ENCODE results near the gene LMOD2. TPM values are rescaled to one million over a fixed set of nuclear protein-coding genes. Genes with fewer than 3 reads are reported as not detected.
"Not testable (repeated sequence)": the region's sequence is repeated elsewhere in the genome, so short reads cannot be mapped to it uniquely, and the experiment has no call there.

The LMOD2 gene, protein sequence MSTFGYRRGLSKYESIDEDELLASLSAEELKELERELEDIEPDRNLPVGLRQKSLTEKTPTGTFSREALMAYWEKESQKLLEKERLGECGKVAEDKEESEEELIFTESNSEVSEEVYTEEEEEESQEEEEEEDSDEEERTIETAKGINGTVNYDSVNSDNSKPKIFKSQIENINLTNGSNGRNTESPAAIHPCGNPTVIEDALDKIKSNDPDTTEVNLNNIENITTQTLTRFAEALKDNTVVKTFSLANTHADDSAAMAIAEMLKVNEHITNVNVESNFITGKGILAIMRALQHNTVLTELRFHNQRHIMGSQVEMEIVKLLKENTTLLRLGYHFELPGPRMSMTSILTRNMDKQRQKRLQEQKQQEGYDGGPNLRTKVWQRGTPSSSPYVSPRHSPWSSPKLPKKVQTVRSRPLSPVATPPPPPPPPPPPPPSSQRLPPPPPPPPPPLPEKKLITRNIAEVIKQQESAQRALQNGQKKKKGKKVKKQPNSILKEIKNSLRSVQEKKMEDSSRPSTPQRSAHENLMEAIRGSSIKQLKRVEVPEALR
- total RNA-seq = 0.10 TPM

DNA sequence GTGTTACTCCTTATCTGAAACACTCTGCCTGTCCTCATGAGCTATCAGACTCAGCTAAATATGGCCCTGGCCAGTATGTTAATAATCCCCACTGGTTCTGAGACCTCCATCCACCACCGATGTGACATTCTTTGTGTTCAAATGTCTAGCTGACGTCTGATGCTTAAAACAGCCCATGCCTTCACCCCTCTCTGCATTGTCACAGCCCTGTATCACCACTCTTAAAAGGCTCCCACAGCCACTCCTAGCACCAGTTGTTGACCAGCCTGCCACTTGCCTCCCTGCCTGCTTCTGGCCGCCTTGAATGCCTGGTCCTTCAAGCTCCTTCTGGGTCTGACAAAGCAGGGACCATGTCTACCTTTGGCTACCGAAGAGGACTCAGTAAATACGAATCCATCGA is at the start of gene LMOD2:
Gene LMOD2 (plus strand): TSS at position 253 of the 400 bp plus-strand sequence. CDS start 98 bp downstream, at position 351.
- ATAC-seq (no peak), DNase-seq (ENCODE audit: low spot score) (no peak)

DNA sequence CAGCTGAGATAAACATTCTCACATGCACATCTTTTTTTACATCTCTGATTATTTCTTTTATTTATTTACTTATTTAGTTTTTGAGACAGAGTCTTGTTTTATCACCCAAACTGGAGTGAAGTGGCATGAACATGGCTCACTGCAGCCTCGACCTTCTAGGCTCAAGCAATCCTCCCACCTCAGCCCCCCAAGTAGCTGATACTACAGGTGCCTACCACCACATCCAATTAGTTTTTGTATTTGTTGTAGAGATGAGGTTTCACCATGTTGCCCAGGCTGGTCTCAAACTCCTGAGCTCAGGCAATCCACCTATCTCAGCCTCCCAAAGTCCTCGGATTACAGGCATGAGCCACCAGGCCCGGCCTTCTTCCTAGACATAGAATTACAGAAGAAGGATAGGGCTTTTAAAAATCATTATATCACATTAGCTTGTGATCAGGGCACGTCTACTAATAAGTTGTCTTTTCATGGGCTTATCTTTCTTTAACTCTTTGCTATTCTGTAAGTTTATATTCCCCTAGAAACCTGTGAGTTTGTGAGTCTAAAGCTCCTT is 48.2 kb upstream of the LMOD2 start:
- ATAC-seq (no peak), DNase-seq (ENCODE audit: low spot score) (no peak)

DNA sequence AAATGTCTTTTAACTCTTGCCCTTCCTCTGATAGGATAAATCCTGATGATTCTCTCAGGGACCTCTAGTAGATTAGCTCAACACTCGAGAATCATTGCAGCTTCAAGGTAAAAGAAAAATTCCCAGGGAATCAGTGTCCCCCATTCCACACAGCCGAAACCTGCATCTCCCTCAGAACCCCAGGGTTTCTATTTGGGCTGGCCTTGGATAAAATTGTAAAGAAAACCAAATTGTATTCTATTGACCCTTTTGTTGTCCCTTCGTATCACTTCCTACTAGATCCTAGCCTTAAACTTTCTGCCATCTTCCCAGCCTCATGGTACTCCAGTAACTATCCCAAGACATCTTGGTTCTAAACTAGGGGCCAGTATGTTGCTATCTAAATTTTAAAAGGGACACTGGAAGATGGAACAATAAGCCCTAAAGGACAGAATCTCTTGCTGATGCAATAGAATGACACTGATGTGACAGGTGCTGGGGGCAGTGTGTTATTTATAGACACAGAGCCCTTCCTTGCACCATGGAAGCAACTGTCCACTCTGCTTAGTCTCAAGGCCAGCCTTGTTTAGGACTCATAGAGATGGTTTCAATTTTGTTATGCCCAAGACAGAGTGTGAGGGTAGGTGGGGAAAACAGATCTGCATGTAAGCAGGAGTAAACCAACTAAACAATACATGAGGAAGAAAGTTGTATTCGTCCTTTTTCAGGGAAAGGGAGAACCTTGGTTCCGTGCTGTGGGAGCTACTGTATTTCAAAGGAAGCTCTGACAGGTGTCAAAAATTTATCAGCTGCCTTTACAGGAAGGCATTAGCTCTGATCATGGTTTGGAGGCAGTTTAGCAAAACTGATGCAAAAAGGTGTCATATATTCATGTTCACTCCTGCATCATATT is 46.4 kb upstream of the LMOD2 start:
- ATAC-seq = no peak

DNA sequence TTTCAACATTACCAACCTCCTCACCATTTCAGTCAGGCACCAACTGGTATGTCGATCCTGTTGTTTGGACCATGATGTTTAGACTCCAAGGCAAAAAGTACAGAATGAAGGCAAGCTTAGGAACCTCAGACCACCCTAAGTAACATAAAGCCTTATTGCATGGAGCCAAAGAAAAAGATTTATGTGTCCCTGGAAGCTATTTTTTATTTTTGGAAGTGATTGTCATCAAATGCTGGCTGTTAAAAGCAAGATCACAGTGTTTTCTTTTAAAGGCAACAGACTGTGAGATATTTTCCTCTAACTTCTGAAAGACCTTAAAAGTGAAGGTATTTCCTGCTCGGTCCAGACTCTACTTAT is 45.8 kb upstream of the LMOD2 start:
- ATAC-seq = no peak
- DNase-seq (ENCODE audit: low spot score) = no peak

More for the DNA sequence above, 46.4 kb upstream of the LMOD2 start:
- DNase-seq (ENCODE audit: low spot score) = no peak

DNA sequence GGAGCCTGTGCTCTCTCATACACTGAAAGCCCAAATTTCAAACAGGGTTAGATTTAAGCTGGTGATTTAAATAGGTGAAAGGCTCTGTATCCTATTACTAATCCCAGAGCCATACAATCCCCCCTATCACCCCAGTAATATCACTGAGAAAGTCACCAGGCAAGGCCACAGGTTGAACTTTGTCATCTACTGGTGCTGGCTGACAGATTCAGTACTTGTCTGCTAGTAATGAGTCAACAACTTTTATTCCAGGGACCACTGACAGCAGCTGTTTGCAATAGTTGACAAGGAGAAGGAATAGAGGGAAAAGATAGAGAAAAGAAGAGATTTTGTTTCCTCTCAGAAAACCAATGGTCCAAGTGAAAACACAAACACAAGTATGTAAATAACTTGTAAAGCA is 43.6 kb upstream of the LMOD2 start:
- peak; percentile 70 for ATAC-seq
- DNase-seq (ENCODE audit: low spot score) = no peak

DNA sequence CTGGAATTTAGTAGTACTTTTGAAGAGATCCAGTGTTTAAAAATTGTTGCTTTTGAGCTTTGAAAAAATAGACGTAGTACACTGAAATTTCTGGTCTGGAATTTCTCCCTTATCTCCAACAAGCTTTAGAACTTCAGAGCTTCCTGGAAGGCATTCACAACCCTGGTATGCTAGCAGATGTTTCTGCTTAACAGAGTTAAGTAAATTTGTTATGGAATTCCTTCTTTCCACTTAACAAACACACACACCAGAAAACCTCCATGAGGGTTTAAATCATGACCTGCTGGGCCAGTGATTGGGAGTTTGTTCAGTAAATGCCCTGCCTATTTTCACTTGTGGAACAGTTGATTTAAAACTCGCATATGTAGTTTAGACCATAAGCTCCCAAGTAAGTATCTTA is 40.3 kb upstream of the LMOD2 start:
- ATAC-seq = no peak
- no peak for DNase-seq (ENCODE audit: low spot score)

DNA sequence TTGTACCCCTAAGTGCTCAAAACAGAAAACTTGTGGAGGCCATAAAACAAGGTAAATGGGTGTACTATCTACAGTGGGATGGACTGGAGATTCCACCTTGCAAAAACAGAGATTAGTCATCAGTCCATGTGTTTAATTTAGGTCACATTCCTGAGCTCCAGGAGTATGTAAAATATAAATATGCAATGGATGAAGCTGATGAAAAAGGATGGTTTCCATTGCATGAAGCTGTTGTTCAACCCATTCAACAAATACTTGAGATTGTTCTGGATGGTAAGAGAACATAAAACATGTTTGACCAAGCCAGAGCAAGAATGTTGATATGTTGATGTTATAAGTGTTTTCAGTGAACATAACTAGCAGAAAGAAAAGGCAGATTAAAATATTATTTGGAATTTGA is 39.4 kb upstream of the LMOD2 start:
- DNase-seq (ENCODE audit: low spot score) = no peak
- no peak for ATAC-seq

DNA sequence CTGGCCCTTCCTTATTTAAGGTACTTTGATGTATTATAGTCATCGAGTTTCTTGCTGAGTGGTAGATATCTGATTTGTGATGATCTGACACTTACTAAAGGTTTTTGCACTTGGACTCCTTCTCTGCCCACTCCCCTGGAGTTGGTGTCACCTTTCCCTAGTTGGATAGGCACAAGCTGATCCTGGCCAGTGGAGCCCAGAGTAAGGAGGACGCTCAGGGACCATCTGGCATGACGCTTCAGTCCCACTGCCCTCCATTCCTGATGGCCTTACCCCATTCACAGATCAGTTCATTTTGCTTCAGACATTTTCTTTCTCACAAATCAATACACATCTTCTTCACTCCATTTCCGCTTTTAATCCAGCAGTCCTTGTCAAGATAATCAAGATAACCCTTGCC is 34.0 kb upstream of the LMOD2 start:
- DNase-seq (ENCODE audit: low spot score) = no peak
- no peak for ATAC-seq

DNA sequence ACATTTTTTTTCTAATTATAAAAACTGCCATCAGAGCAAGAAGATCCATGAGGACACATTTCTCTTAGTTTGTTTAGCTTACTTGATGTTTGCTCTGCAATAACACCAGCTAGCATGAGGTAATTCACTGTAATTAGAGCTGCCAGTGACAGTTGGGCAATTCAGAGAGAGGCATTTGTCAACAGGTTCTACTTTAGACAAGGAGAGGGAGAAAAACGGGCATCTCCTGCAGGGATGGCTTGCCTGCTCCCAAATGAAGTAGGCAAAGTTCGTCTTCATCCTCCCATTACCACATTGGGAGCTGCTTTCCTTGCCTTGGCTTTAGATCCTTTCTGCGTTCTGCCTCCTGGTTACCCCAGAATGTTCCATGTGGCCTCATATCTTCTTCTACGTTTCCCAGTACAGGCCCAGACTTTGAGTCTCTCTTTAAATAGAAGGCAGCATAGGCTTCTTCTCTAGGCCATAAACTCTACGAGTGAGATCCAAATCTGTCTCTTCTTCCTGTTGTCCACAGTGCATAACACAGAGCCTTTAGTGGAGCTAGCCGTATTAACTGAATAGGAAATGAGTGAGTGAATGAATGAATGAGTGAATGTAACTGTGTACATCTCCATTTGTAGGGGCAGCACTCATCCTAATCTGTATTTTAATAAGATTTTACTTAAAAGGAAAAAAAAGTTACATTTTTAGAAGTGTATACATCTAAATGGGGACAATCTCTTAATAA is 32.8 kb upstream of the LMOD2 start:
- peak; percentile 97 for ATAC-seq
- peak; percentile 58 for DNase-seq (ENCODE audit: low spot score)

DNA sequence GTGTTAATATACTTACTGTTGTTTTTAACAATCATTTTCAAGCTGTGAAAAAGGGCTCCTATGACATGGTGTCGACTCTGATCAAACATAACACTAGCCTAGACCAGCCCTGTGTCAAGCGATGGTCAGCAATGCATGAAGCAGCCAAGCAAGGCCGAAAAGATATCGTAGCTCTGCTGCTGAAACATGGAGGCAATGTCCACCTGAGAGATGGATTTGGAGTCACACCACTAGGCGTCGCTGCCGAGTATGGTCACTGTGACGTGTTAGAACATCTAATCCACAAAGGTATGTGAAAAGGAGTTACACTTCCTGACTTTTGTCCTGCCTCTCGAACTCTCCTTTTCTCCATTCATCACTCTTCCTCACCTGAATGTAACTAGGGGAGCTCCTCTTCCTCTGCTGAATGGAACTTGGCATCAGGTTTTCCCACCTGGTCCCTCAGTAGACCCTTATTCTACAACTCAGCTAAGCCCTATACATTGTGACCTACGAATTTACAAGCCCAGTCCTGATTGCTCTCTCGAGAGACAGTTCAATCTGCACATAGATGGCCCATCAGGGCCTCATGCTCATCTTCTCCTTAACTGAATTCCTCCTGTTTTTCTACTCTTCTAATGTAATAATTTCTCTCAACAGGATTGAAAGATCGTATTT is 31.0 kb upstream of the LMOD2 start:
- ATAC-seq = peak; percentile 35

DNA sequence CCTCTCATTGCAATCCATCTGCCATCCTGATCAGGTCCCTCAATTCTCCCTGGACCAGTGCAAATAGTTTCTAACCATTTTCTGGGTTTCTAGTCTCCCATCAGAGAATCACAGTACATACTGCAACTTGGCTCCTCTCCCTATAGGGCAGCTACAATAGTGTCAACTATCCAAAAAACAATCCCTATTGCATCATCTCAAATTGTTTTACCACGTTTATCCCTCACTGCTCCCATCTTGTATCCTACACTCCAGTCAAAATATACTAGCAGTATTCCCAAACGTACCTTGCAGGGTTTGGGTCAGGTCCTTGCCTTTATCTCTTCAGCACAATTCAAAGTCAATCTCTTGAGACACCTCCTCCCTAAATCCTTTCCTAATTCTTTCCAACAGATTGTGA is 30.4 kb upstream of the LMOD2 start:
- ATAC-seq (no peak), DNase-seq (ENCODE audit: low spot score) (no peak)

More for the DNA sequence above, 31.0 kb upstream of the LMOD2 start:
- DNase-seq (ENCODE audit: low spot score) = peak; percentile 48

DNA sequence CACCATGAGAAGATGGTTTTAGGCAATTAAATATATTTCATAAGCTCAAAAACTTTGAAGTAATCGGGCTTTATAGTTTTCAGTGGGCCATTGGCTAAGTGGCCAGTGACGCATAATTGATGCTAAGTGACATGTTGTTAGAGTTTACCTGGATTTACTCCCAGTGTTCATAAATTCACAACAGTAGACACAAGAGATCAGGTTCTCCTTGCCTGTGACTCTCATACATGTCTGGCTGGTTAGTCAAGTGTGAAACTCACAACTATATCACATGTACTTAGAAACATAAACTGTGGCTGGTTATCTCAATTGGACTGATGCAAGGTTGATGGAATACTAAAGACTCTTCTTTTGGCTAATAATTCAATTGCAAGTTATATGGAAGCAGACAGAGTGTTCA is 27.8 kb upstream of the LMOD2 start:
- no peak for DNase-seq (ENCODE audit: low spot score)
- no peak for ATAC-seq

DNA sequence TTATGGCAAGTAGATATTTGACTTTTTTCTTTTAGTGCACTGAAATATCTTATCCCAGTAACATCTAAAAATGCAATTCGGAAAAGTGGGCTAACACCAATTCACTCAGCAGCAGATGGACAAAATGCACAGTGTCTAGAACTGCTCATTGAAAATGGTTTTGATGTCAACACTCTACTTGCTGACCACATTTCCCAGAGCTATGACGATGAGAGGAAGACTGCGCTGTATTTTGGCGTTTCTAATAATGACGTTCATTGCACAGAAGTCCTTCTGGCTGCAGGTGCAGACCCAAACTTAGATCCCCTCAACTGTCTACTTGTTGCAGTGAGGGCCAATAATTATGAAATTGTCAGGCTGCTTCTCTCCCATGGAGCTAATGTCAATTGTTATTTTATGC is 26.8 kb upstream of the LMOD2 start:
- DNase-seq (ENCODE audit: low spot score) (no peak), ATAC-seq (no peak)

DNA sequence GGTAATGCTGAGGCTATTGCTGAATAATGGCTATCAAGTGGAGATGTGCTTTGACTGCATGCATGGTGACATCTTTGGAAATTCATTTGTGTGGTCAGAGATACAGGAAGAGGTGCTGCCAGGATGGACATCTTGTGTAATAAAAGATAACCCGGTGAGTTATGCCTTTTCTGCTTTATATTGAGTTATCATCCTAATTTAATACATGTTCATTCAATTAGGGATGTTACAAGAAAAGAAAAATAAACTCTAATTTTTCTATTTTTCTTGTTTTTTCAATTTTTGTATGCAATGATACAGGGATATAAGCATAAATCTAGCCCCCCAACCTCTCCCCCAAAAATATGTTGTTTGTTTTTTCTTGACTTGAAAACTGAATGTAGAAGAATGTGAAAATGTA is 26.4 kb upstream of the LMOD2 start:
- no peak for DNase-seq (ENCODE audit: low spot score)
- no peak for ATAC-seq

DNA sequence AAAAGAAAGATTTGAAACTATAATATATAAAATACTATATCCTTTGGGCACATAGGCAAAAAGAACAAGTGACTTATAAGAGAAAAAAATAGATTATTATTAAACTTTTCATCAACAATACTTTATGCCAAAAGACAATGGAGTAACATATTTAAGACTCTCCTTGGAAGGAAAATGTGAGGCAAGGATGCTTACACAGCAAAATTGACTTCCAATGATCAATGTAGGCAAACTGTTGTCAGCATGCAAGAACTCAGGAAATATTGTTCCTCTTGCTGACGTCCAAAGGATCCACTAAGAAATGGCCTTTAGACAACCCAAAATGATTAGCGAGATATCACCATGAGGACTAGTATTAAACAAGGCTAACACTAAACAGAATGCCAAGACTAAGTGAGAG is 22.9 kb upstream of the LMOD2 start:
- DNase-seq (ENCODE audit: low spot score) = no peak
- no peak for ATAC-seq

DNA sequence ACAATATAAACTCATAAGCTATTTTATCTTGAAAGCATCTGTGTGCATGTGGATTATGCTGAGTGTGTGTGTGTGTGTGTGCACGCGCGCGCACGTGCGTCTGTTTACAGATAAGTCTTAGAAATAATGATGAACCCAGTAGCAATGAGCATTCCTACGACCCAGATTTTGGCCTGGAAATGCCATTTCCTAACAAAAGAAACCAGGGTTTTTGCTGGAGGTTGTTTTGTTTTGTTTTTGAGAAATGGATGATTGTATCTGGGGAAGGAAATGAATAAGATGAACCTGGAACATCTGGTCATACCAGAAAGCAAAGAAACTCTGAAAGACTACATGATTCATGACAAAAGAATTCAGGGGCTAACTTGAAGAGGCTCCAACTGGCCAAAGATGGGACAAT is 22.1 kb upstream of the LMOD2 start:
- DNase-seq (ENCODE audit: low spot score) = no peak
- no peak for ATAC-seq

DNA sequence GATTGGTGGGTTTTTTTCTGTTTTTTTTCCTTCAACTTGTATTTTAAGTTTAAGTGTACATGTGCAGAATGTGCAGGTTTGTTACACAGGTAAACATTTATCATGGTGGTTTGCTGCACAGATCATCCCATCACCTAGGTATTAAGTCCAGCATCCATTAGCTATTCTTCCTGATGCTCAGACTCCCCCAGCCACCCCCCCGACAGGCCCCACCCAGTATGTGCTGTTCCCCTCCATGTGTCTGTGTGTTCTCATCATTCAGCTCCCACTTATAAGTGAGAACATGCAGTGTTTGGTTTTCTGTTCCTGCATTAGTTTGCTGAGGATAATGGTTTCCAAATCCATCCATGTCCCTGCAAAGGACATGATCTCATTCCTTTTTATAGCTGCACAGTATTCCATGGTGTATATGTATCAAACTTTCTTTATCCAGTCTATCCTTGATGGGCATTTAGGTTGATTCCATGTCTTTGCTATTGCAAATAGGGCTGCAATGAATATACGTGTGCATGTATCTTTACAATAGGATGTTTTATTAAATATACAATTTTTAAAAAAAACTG is 21.6 kb upstream of the LMOD2 start:
- not testable (repeated sequence) for ATAC-seq; DNase-seq (ENCODE audit: low spot score)

DNA sequence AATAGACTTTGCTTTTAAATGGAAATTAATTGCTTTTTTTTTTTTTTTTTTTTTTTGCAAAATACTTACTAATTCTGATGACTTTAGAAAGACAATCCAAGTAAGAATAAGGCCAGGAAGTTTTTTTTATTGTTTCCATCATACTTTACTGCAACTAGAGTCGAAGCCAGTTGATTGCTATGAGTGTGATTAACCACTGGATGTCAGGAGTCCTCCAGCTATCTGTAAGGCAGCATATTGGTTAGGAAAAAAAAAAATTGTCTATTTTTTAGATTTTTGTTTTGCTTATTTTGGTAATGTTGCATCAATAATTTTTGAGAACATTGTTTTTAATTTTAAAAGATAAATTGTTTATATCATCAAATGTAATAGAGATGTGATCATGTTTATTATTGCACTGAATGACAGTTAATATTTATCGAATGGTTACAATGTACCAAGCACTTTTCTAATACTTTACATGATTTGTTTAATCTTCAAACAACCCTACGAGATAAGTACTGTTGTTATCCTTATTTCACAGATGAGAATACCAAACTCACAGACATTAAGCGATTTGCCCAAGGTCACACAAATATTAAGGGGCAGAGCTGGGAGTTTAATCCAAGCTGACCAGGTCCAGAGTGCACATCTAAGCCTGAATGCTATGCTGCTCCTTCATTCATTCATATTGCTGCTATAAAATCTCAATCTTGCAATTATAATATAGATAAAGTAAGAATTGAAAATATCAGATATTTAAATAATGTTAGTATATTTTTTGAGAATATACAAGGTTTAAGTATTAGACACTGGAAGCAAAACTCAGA is 19.9 kb upstream of the LMOD2 start:
- ATAC-seq = peak; percentile 91
- no peak for DNase-seq (ENCODE audit: low spot score)

DNA sequence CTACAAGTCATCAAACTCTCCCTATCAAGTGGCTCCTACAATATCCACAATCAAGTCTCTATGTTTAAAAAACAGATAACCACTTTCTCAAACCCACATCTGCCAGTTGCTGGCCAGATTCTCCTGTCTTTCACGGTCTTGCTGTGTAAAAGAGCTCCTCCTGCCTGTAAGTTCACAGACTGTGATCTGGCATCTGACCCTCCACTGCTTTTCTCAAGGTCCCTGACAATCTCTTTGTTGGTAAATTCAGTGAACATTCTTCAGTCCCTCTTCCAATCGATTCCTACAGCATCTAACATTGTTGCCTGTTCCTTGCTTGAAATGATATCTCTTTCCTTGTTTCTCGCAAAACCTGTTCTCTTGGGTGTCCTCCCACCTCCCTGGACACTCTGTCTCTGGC is 18.5 kb upstream of the LMOD2 start:
- no peak for DNase-seq (ENCODE audit: low spot score)
- ATAC-seq = no peak
